K562 (cell line): ENCODE measurements around the gene ANKRD13B. TPM values are rescaled to one million over a fixed set of nuclear protein-coding genes. Genes with fewer than 3 reads are reported as not detected.

Experiments used
- CHCHD3 ChIP-seq: fragments of 250-450 bp; sonication (Bioruptor Pico); IDR thresholded peaks from 2 replicates; pipeline ENCODE4 v2.1.2; 2022; ENCODE audit warnings: mild to moderate bottlenecking
- GABPB1 ChIP-seq: sonication (generic); formaldehyde crosslinking; IDR thresholded peaks from 2 replicates; pipeline ENCODE4 v1.8.0; 2022; ENCODE audit warnings: mild to moderate bottlenecking, missing genetic modification reagents
- GATA2 ChIP-seq: sonication (generic); formaldehyde crosslinking; IDR thresholded peaks from 2 replicates; pipeline ENCODE4 v1.4.0; 2020; ENCODE audit warnings: mild to moderate bottlenecking, missing genetic modification reagents
- MCM5 ChIP-seq: fragments of 450-650 bp; IDR thresholded peaks from 2 replicates; pipeline ENCODE4 v1.6.1; 2016; ENCODE audit warnings: low read depth
- NBN ChIP-seq: fragments of 450-650 bp; IDR thresholded peaks from 2 replicates; pipeline ENCODE4 v1.6.1; 2016; ENCODE audit warnings: low read depth, mild to moderate bottlenecking
- NFIC ChIP-seq: fragments of 450-650 bp; IDR thresholded peaks from 2 replicates; pipeline ENCODE4 v1.6.1; 2017; ENCODE audit warnings: mild to moderate bottlenecking, inconsistent platforms
- SIN3B ChIP-seq: fragments of 450-650 bp; IDR thresholded peaks from 2 replicates; pipeline ENCODE4 v1.6.1; 2017; ENCODE audit warnings: low read depth, mild to moderate bottlenecking, moderate library complexity
- STAG1 ChIP-seq: sonication (generic); formaldehyde crosslinking; IDR thresholded peaks from 2 replicates; pipeline ENCODE4 v1.5.0; 2020; ENCODE audit warnings: missing genetic modification reagents, borderline replicate concordance
- STAT5B ChIP-seq: fragments of 250-450 bp; sonication (Bioruptor Pico); IDR thresholded peaks from 2 replicates; pipeline ENCODE4 v1.8.0; 2021; ENCODE audit warnings: mild to moderate bottlenecking, inconsistent platforms
- TARDBP ChIP-seq: fragments of 450-650 bp; IDR thresholded peaks from 2 replicates; pipeline ENCODE4 v1.6.1; 2016
- TRIM28 ChIP-seq: fragments of 450-650 bp; IDR thresholded peaks from 2 replicates; pipeline ENCODE4 v1.6.1; 2017
- ZNF445 ChIP-seq: fragments of 250-450 bp; sonication (Bioruptor Pico); IDR thresholded peaks from 2 replicates; pipeline ENCODE4 v1.4.0; 2020; ENCODE audit warnings: low read depth, mild to moderate bottlenecking, moderate library complexity
- ZNF57 ChIP-seq: fragments of 450-650 bp; formaldehyde crosslinking; IDR thresholded peaks from 2 replicates; pipeline ENCODE4 v1.4.0; 2020; ENCODE audit warnings: mild to moderate bottlenecking, moderate library complexity
- polyA plus RNA-seq, 8 experiments: library from polyadenylated mRNA; depleted of rRNA in 4 of 8; stranded (reverse) in 5 of 8; unstranded in 3 of 8; fragments of >200 nt; fragmentation: Nextera tagmentation in 2 of 8; fragmentation: Illumina TruSeq in 1 of 8; extraction: Ambion mirVana in 2 of 8; extraction: Trizol in 1 of 8; gene quantifications; 2 replicates each; pipeline versions ENCODE4 v1.2.1 to v1.2.3, GENCODE V29; 2011 to 2014; ENCODE audit warnings: inconsistent platforms in 1 of 8, missing spikeins in 1 of 8
- total RNA-seq, 7 experiments: library from RNA; depleted of rRNA in 6 of 7; stranded (reverse); fragments of >200 nt in 6 of 7; fragmentation: Illumina TruSeq in 2 of 7; extraction: Trizol in 2 of 7; gene quantifications; 2 replicates each; pipeline versions ENCODE4 v1.2.1 to v1.2.3, GENCODE V29; 2011 to 2021; ENCODE audit warnings: low replicate concordance in 1 of 7
- TF ChIP-seq, protein P1 (sequence below), 3 experiments: fragments of 200-800 bp in 1 of 3; fragments of 250-450 bp in 1 of 3; fragments of 450-650 bp in 1 of 3; sonication (Bioruptor Pico) in 1 of 3; sonication (Bioruptor generic) in 1 of 3; formaldehyde crosslinking in 1 of 3; IDR thresholded peaks; 2 replicates each; pipeline versions ENCODE4 v1.6.1 to v1.8.0; 2016 to 2022; ENCODE audit warnings: mild to moderate bottlenecking in 2 of 3, missing genetic modification characterization in 2 of 3, missing compliant biosample characterization in 1 of 3, moderate library complexity in 1 of 3
- TF ChIP-seq, protein P2 (sequence below): fragments of 250-450 bp; sonication (Bioruptor Pico); IDR thresholded peaks from 2 replicates; pipeline ENCODE4 v1.4.0; 2020; ENCODE audit warnings: mild to moderate bottlenecking, moderate library complexity
- TF ChIP-seq, protein P3 (sequence below): sonication (generic); formaldehyde crosslinking; IDR thresholded peaks from 2 replicates; pipeline ENCODE4 v1.8.0; 2023; ENCODE audit warnings: mild to moderate bottlenecking, missing genetic modification reagents

The ANKRD13B gene
- total and polyA plus RNA-seq, 9 of the 15 experiments (the other 6 are each of a cell fraction or from before 2014, with no cell fraction given), result 0.15 to 28.1 (median 4.6) TPM

DNA sequence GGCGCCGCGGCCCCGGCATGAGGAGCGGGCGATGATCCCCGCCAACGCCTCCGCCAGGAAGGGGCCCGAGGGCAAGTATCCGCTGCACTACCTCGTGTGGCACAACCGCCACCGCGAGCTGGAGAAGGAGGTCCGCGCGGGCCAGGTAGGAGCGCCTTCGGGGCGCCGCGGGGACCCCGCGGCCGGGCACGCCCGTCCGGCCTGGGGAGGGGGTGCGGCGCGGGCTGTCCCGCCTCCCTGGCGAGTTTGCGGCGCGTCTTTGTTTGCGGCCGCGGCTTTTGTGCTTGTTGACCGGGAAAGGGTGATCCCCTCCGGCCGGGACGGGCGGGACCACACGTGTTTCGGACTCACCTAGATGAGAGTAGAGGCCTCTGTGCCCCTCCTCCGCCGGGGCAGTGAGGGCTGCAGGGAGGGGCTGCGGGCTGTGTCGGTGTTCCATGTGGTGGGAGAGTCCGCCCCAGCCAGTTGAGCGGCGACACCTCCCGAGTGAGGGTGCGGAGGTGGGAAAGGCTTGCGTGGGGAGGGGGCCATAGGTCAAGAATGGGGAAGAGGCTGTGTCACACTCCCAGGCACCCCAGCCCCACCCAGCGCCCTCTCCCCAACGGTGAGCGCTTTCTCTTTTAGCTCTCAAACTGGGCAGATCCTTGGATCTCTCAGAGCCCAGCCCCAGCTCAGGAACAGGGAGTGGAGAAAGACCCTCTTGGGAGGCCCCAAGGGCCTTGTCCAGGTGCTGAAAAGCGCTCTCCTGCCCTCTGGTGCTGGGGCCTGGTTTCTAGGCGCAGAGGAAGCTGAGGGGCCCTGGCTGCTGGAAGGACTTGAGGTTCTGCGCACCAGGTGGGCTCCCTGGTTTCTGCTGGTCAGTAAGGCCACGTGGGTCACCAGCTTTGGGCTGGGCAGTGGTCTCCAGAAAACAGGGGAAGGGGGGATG is 923 bp downstream of the ANKRD13B start (continued):
- TF ChIP-seq, protein P1, sequence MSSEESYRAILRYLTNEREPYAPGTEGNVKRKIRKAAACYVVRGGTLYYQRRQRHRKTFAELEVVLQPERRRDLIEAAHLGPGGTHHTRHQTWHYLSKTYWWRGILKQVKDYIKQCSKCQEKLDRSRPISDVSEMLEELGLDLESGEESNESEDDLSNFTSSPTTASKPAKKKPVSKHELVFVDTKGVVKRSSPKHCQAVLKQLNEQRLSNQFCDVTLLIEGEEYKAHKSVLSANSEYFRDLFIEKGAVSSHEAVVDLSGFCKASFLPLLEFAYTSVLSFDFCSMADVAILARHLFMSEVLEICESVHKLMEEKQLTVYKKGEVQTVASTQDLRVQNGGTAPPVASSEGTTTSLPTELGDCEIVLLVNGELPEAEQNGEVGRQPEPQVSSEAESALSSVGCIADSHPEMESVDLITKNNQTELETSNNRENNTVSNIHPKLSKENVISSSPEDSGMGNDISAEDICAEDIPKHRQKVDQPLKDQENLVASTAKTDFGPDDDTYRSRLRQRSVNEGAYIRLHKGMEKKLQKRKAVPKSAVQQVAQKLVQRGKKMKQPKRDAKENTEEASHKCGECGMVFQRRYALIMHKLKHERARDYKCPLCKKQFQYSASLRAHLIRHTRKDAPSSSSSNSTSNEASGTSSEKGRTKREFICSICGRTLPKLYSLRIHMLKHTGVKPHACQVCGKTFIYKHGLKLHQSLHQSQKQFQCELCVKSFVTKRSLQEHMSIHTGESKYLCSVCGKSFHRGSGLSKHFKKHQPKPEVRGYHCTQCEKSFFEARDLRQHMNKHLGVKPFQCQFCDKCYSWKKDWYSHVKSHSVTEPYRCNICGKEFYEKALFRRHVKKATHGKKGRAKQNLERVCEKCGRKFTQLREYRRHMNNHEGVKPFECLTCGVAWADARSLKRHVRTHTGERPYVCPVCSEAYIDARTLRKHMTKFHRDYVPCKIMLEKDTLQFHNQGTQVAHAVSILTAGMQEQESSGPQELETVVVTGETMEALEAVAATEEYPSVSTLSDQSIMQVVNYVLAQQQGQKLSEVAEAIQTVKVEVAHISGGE (CRISPR knock-in tag; IDR thresholded peaks at IDR 0.05), result 0 out of 6 replicates have a peak, but pooled peaks of 1 of the 3 experiments have one; percentile 31
- TF ChIP-seq ZNF445 (CRISPR knock-in tag), result no peak
- no peak for TF ChIP-seq NBN
- TF ChIP-seq STAG1, result peak; percentile 81; the same call in 1 of the 2 replicates
- no peak for TF ChIP-seq MCM5
- peak; percentile 72 for TF ChIP-seq GABPB1 (CRISPR knock-in tag)
- no peak for TF ChIP-seq NFIC
- TF ChIP-seq, protein P2, sequence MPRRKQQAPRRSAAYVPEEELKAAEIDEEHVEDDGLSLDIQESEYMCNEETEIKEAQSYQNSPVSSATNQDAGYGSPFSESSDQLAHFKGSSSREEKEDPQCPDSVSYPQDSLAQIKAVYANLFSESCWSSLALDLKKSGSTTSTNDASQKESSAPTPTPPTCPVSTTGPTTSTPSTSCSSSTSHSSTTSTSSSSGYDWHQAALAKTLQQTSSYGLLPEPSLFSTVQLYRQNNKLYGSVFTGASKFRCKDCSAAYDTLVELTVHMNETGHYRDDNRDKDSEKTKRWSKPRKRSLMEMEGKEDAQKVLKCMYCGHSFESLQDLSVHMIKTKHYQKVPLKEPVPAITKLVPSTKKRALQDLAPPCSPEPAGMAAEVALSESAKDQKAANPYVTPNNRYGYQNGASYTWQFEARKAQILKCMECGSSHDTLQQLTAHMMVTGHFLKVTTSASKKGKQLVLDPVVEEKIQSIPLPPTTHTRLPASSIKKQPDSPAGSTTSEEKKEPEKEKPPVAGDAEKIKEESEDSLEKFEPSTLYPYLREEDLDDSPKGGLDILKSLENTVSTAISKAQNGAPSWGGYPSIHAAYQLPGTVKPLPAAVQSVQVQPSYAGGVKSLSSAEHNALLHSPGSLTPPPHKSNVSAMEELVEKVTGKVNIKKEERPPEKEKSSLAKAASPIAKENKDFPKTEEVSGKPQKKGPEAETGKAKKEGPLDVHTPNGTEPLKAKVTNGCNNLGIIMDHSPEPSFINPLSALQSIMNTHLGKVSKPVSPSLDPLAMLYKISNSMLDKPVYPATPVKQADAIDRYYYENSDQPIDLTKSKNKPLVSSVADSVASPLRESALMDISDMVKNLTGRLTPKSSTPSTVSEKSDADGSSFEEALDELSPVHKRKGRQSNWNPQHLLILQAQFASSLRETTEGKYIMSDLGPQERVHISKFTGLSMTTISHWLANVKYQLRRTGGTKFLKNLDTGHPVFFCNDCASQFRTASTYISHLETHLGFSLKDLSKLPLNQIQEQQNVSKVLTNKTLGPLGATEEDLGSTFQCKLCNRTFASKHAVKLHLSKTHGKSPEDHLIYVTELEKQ, result no peak
- TF ChIP-seq, protein P3, sequence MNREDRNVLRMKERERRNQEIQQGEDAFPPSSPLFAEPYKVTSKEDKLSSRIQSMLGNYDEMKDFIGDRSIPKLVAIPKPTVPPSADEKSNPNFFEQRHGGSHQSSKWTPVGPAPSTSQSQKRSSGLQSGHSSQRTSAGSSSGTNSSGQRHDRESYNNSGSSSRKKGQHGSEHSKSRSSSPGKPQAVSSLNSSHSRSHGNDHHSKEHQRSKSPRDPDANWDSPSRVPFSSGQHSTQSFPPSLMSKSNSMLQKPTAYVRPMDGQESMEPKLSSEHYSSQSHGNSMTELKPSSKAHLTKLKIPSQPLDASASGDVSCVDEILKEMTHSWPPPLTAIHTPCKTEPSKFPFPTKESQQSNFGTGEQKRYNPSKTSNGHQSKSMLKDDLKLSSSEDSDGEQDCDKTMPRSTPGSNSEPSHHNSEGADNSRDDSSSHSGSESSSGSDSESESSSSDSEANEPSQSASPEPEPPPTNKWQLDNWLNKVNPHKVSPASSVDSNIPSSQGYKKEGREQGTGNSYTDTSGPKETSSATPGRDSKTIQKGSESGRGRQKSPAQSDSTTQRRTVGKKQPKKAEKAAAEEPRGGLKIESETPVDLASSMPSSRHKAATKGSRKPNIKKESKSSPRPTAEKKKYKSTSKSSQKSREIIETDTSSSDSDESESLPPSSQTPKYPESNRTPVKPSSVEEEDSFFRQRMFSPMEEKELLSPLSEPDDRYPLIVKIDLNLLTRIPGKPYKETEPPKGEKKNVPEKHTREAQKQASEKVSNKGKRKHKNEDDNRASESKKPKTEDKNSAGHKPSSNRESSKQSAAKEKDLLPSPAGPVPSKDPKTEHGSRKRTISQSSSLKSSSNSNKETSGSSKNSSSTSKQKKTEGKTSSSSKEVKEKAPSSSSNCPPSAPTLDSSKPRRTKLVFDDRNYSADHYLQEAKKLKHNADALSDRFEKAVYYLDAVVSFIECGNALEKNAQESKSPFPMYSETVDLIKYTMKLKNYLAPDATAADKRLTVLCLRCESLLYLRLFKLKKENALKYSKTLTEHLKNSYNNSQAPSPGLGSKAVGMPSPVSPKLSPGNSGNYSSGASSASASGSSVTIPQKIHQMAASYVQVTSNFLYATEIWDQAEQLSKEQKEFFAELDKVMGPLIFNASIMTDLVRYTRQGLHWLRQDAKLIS (CRISPR knock-in tag), result no peak
- no peak for TF ChIP-seq CHCHD3 (CRISPR knock-in tag)
- TF ChIP-seq TRIM28, result no peak
- no peak for TF ChIP-seq SIN3B
- no peak for TF ChIP-seq TARDBP
- TF ChIP-seq STAT5B, result no peak
- TF ChIP-seq GATA2 (CRISPR knock-in tag), result no peak
- TF ChIP-seq ZNF57 (CRISPR knock-in tag), result no peak
